Activated CD4-positive, alpha-beta memory T cell treated with anti-CD3 and anti-CD28 coated beads for 36 hours (primary cell): Measurements from ENCODE around the gene IL1RL1. TPM values are rescaled to one million over a fixed set of nuclear protein-coding genes. Genes with fewer than 3 reads are reported as not detected.

ENCODE experiments used
- CTCF ChIA-PET: fragments of 350-600 bp; sonication (Branson Sonifier 250); formaldehyde crosslinking; loops from one replicate; lab custom pipeline; 2021; ENCODE audit warnings: antibody characterized with exemption, inconsistent platforms; lab: Charles Lee
- POLR2A ChIA-PET: fragments of 350-600 bp; sonication (Branson Sonifier 250); formaldehyde crosslinking; loops from one replicate; lab custom pipeline; 2021; ENCODE audit warnings: antibody characterized with exemption; lab: Charles Lee
- DNase-seq: peaks from one replicate; pipeline ENCODE4 v3.0.0-alpha.2; 2020
- H3K27ac Mint-ChIP-seq: one replicate; pipeline ENCODE4 v1.8.0; 2021; ENCODE audit warnings: mixed read lengths
- H3K27me3 Mint-ChIP-seq: one replicate; pipeline ENCODE4 v1.8.0; 2021; ENCODE audit warnings: mixed read lengths
- H3K36me3 Mint-ChIP-seq: one replicate; pipeline ENCODE4 v1.8.0; 2021; ENCODE audit warnings: mixed read lengths
- H3K4me1 Mint-ChIP-seq: one replicate; pipeline ENCODE4 v1.8.0; 2021; ENCODE audit warnings: low read depth, mixed read lengths
- H3K4me3 Mint-ChIP-seq: one replicate; pipeline ENCODE4 v1.8.0; 2021; ENCODE audit warnings: mild to moderate bottlenecking, mixed read lengths
- H3K9me3 Mint-ChIP-seq: one replicate; pipeline ENCODE4 v1.8.0; 2021; ENCODE audit warnings: mixed read lengths
- intact Hi-C: fragments of 100-400 bp; cut with micrococcal nuclease; formaldehyde crosslinking; loops from one replicate; pipeline ENCODE4 v1.15.1; 2023
- total RNA-seq, 2 experiments: library from RNA; stranded (reverse); gene quantifications; one replicate each; pipeline ENCODE4 v1.2.3, GENCODE V29; 2021

Gene IL1RL1
- total RNA-seq, 2 experiments from 2014 or later, result 1.3 TPM

DNA sequence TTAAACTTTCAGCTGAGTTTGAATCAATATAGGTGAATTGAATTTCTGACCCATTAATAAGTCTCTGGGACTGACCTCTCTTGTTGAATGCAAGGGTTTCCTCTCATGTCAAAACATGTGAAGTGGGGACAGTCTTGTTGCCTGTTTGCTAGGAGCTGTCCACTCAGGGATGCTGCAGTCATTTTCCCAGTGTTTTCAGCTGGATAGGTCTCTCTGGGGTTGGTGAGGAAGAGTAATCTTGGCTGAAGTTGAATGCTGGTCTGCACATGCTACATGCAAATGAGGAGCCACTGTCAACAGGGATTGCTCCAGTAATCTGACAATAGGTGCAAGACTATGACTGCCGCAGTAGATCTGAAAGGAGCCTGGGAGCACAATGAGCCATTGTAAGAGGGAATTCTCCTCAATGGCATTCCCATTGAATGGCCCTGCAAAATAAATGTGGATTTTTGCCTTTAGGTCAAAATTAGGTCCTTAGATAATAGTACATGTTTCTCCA, 34.1 kb upstream of the IL1RL1 start:
- intact Hi-C loops, result no loop called here
- H3K4me1 Mint-ChIP-seq, result peaks cover 19% of the 10 kb centered on the region

DNA sequence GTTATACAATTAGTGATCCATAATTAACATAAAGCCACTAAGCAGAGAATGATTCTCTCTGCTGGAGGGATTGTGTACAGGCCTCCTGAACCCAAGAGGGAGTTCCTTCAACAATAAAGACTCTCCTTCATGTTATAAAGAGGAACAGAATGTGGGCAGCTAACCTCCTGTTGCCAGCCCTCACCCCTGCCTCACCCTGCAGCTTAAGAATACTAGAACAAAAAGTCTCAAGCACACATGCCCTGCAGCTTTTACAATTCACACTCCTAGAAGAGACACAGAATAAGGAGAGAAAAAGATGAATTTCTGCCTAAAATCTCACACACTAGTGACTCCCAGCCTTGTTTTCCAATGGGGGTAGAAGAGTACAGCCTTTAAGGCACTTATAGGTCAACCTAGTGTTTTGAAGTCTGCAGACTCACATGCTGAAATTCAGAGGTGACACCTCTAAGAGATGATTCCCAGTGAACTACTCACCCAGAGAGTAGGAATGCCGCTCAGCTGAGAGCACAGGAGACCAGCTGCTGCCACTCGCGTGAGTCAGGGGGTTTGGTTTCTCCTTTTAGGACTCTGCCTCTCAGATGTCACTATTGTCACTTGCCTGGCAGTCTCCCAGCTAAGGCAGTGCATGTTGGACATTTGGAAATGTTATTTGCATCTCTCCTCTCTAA, 32.5 kb upstream of the IL1RL1 start:
- ChIA-PET CTCF (no interaction called here), POLR2A (no interaction called here)
- H3K4me1 Mint-ChIP-seq, result peaks cover 19% of the 10 kb centered on the region
- no peak overlapping the region for H3K4me3 Mint-ChIP-seq
- no peak overlapping the region for H3K27ac Mint-ChIP-seq
- no peaks in the 10 kb centered on the region for H3K27me3 Mint-ChIP-seq
- H3K36me3 Mint-ChIP-seq, result no peaks in the 10 kb centered on the region
- no peaks in the 10 kb centered on the region for H3K9me3 Mint-ChIP-seq
- DNase-seq, result no peak
- intact Hi-C loops, result no loop called here

More for the DNA sequence above, 34.1 kb upstream of the IL1RL1 start:
- Mint-ChIP-seq H3K4me3 (no peak overlapping the region), H3K27me3 (no peaks in the 10 kb centered on the region), H3K9me3 (no peaks in the 10 kb centered on the region), H3K27ac (no peak overlapping the region), H3K36me3 (no peaks in the 10 kb centered on the region)
- ChIA-PET POLR2A (interaction anchor here (0.6 to 1.3 kb wide), 3 partner anchors 9 to 935 kb away, joined by 3 to 5 read pairs (median 3); no protein-coding TSS in a partner anchor), CTCF (interaction anchor here (0.6 to 1.6 kb wide), 4 partner anchors 24 to 315 kb away, joined by 3 to 6 read pairs (median 5); no protein-coding TSS in a partner anchor)
- DNase-seq, result no peak

DNA sequence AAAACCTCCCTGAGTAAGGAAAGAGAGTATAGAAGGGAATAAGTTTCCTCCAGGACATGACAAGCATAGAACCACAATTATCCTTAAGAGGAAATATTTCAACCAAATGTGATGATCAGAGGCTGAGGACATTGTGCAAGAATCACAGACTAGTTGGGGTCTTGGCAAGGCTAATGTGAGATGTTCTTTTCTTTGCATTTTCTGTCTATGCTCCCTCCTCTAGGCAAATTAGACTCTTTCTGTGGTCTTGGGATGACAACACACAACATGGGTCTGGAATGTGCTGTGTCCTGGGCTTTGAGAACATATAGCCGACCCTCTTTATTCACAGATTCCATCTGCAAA, 32.0 kb upstream of the IL1RL1 start:
- H3K4me1 Mint-ChIP-seq, result peaks cover 19% of the 10 kb centered on the region
- no peak for DNase-seq
- H3K27ac Mint-ChIP-seq, result no peak overlapping the region
- intact Hi-C loops, result no loop called here
- H3K27me3 Mint-ChIP-seq, result no peaks in the 10 kb centered on the region
- no peaks in the 10 kb centered on the region for H3K36me3 Mint-ChIP-seq
- no peaks in the 10 kb centered on the region for H3K9me3 Mint-ChIP-seq
- POLR2A ChIA-PET, result no interaction called here
- no peak overlapping the region for H3K4me3 Mint-ChIP-seq
- CTCF ChIA-PET, result interaction anchor here (0.9 kb wide), 1 partner anchor 28 kb away, joined by 4 read pairs; no protein-coding TSS in a partner anchor

DNA sequence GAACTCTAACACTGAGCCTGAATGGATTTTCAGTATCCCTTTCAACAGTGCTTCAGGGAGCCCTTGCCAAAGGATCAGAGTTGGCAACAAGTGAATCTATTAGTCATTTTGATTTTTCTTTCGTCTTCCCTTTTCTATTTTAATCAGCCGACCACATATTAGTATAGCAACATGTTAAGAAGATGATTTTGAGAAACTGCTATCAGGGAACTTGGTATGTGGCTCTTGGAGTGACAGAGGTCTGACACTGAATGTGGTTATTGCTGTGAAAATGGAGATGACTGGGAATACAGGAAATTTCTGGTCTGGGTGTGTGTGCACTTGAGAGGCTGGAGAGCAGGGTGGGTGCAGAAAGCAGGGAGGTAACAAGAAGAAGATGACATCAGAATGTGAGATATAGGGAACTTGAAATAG, 28.7 kb upstream of the IL1RL1 start:
- intact Hi-C loops, result no loop called here
- POLR2A ChIA-PET, result no interaction called here
- Mint-ChIP-seq H3K9me3 (no peaks in the 10 kb centered on the region), H3K4me3 (no peak overlapping the region), H3K4me1 (peaks cover 2% of the 10 kb centered on the region), H3K27ac (no peak overlapping the region), H3K36me3 (no peaks in the 10 kb centered on the region), H3K27me3 (no peaks in the 10 kb centered on the region)
- no peak for DNase-seq
- CTCF ChIA-PET, result interaction anchor here (0.8 to 1.4 kb wide), 3 partner anchors 42 to 160 kb away, joined by 3 to 5 read pairs (median 3); no protein-coding TSS in a partner anchor

DNA sequence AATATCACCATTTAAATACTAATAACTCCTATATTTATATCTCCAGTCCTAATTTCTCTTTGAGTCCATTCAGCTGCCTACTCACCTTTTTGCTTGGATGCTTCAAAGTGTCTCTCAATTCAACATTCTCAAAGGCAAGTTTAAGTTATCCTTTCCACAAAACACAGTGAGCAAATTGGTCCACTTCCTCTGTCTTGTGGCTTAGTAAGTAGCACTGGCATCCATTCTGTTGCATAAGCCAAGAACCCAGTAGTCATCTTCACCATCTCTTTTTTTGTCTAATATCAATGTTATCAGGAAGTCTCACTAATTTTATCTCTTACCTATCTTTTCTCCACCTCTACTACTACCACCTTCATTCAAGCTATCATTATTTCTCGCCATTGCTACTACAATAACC, 27.4 kb upstream of the IL1RL1 start:
- Mint-ChIP-seq H3K27ac (no peak overlapping the region), H3K9me3 (no peaks in the 10 kb centered on the region), H3K27me3 (no peaks in the 10 kb centered on the region), H3K4me3 (no peak overlapping the region), H3K4me1 (no peaks in the 10 kb centered on the region), H3K36me3 (no peaks in the 10 kb centered on the region)
- POLR2A ChIA-PET, result no interaction called here
- intact Hi-C loops, result no loop called here
- CTCF ChIA-PET, result no interaction called here
- DNase-seq, result no peak

DNA sequence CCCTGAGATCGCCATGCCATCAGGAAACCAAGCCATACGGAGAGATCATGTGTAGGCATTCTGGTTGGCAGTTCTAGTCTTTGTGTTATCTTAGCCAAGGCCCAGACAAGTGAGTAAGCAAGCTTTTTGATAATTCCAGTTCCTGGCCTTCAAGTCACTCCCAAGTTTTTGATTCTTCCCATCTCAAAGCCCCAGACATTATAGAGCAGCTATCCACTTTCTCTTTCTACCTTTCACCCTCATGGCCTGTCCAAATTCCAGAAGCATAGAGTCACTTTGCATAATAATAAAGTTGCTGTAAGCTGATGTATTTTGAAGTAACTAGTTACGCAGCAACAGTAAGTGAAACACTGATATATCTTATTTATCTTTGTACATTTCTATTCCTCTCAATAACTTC, 26.8 kb upstream of the IL1RL1 start:
- H3K27me3 Mint-ChIP-seq, result no peaks in the 10 kb centered on the region
- ChIA-PET POLR2A (no interaction called here), CTCF (interaction anchor here (1.1 to 2.2 kb wide), 2 partner anchors 10 to 90 kb away, joined by 6 to 8 read pairs; no protein-coding TSS in a partner anchor)
- H3K4me1 Mint-ChIP-seq, result no peaks in the 10 kb centered on the region
- no peak overlapping the region for H3K4me3 Mint-ChIP-seq
- no peaks in the 10 kb centered on the region for H3K36me3 Mint-ChIP-seq
- DNase-seq, result no peak
- no peaks in the 10 kb centered on the region for H3K9me3 Mint-ChIP-seq
- intact Hi-C loops, result no loop called here
- H3K27ac Mint-ChIP-seq, result no peak overlapping the region

DNA sequence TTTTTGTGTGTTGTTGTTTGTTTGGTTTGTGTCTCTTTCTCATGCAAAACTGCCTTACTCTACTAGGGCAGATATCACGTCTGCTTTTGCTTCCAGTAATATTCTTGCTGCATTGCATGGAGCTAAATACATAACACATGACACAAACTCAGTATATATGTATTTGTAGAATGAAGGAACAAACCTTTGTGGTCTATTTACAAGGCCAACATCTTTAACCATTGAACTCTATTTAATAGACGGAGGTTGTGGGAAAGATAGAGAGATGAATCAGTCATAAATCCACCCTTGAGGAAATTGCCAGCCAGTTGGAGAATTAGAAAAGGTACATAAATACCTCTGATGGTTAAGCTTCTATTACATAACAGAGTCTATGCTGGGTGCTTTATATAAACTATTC, 26.0 kb upstream of the IL1RL1 start:
- ChIA-PET CTCF (interaction anchor here (1.0 to 2.2 kb wide), 4 partner anchors 10 to 158 kb away, joined by 5 to 8 read pairs (median 6); no protein-coding TSS in a partner anchor), POLR2A (no interaction called here)
- H3K36me3 Mint-ChIP-seq, result no peaks in the 10 kb centered on the region
- intact Hi-C loops, result no loop called here
- no peaks in the 10 kb centered on the region for H3K27me3 Mint-ChIP-seq
- H3K27ac Mint-ChIP-seq, result no peak overlapping the region
- no peaks in the 10 kb centered on the region for H3K4me1 Mint-ChIP-seq
- H3K9me3 Mint-ChIP-seq, result no peaks in the 10 kb centered on the region
- no peak overlapping the region for H3K4me3 Mint-ChIP-seq
- DNase-seq, result no peak

DNA sequence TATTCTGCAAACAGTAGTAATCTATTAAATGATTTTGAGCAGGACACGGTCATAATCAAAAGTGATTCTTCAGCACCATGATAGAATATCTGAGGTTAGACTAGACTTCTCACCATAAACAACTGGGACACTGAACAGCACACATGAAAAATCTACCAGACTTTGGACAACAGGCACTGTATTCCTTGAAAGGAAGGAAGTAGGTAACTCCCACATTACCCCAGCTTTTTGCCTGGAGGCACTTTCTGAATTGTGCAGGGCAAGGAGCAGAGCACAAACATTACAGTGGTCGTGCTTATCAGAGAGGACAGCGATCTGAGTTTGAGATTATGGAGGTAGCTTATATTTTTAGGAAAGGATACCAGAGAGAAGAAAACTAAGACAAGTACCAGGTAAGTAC, 25.3 kb upstream of the IL1RL1 start:
- intact Hi-C loops, result no loop called here
- no peak overlapping the region for H3K4me3 Mint-ChIP-seq
- H3K9me3 Mint-ChIP-seq, result no peaks in the 10 kb centered on the region
- no peaks in the 10 kb centered on the region for H3K27me3 Mint-ChIP-seq
- ChIA-PET POLR2A (interaction anchor here (1.0 kb wide), 1 partner anchor 9 kb away, joined by 3 read pairs; no protein-coding TSS in a partner anchor), CTCF (interaction anchor here (0.8 to 2.2 kb wide), 4 partner anchors 9 to 157 kb away, joined by 3 to 8 read pairs (median 6); no protein-coding TSS in a partner anchor)
- no peaks in the 10 kb centered on the region for H3K36me3 Mint-ChIP-seq
- no peak overlapping the region for H3K27ac Mint-ChIP-seq
- H3K4me1 Mint-ChIP-seq, result peaks cover 3% of the 10 kb centered on the region
- DNase-seq, result no peak

DNA sequence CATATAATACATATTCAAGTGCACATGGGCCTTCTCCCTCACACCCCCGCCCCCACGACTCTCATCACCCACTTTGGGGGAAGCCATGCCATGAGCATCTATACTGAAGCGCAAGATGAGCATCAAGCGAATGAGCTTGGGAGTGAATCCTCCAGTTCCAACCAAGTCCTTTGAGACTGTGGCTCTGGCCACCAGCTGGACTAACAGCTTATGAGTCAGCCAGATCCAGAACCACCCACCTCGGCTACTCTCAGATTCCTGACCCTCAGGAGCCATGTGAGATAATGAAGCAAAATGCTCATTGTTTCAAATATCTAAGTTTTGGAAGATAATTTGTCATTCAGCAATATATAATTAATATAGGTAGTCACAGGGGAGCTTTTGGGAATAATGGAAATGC, 22.2 kb upstream of the IL1RL1 start:
- CTCF ChIA-PET, result interaction anchor here (1.4 kb wide), 1 partner anchor 154 kb away, joined by 6 read pairs; no protein-coding TSS in a partner anchor
- POLR2A ChIA-PET, result no interaction called here
- no peaks in the 10 kb centered on the region for H3K9me3 Mint-ChIP-seq
- H3K4me3 Mint-ChIP-seq, result no peak overlapping the region
- intact Hi-C loops, result no loop called here
- peaks cover 5% of the 10 kb centered on the region for H3K27me3 Mint-ChIP-seq
- H3K27ac Mint-ChIP-seq, result no peak overlapping the region
- no peaks in the 10 kb centered on the region for H3K36me3 Mint-ChIP-seq
- DNase-seq, result no peak
- H3K4me1 Mint-ChIP-seq, result peaks cover 15% of the 10 kb centered on the region

DNA sequence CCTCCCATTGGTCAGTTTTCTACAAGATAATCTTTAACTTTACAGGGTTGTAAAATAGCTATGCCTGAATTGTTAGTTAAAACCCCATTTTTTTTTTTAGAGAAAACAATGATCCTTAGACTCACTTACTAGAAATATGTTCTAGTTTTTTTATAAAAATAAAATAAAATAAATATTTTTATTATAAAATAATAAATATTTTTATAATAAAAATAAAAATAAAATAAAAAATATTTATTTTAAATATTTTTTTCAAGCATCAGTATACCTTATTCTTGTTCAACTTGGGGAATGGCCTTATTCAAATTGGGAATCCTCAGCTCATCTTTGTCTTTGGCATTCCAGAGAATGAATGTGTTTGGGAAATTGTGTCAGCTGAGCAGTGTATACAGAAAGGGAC, 20.8 kb upstream of the IL1RL1 start:
- Mint-ChIP-seq H3K36me3 (no peaks in the 10 kb centered on the region), H3K9me3 (no peaks in the 10 kb centered on the region), H3K4me3 (no peak overlapping the region), H3K4me1 (peaks cover 25% of the 10 kb centered on the region), H3K27me3 (peaks cover 5% of the 10 kb centered on the region), H3K27ac (no peak overlapping the region)
- intact Hi-C loops, result no loop called here
- no peak for DNase-seq
- ChIA-PET POLR2A (no interaction called here), CTCF (interaction anchor here (0.6 to 2.1 kb wide), 3 partner anchors 12 to 1776 kb away, joined by 3 to 9 read pairs (median 3); no protein-coding TSS in a partner anchor)

DNA sequence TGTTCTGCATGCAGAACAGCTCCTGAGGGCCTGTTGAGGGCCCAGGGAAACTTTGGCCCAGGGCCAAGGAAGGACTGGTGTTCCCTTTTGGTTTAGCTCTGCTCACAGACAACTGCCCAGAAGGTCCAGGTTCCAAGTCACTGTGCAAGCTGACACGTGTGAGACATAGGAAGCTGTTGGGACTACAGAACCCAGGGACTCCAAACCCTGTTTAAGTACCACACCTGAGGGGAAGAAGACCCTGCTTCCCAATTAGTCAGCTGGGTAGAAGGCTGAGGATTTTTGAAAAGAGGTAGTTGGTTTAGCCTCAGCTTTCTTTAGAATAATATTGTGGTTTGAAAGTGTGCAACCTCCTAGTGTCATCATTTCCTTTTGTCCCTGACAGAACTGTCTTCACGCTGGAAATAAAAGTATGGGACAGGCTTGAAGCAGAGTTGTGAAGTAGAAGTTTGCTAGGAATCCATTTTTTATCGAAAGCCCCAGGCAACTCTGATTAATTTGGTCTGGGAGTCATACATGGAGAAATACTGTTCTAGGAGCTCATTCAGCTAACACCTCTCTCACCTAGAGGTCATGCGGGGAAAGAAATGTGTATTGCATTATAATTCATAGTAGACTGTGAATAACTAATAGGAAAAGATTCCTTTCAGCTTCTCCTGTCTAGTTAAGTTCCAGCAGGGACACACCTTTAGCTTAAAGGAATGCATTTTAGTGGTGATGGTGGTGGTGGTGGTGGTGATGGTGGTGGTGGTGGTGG, 19.9 kb upstream of the IL1RL1 start:
- H3K4me3 Mint-ChIP-seq, result no peak overlapping the region
- no peak for DNase-seq
- CTCF ChIA-PET, result interaction anchor here (0.6 to 2.1 kb wide), 4 partner anchors 10 to 278 kb away, joined by 3 to 9 read pairs (median 4); no protein-coding TSS in a partner anchor
- H3K27me3 Mint-ChIP-seq, result peaks cover 5% of the 10 kb centered on the region
- intact Hi-C loops, result no loop called here
- no peaks in the 10 kb centered on the region for H3K9me3 Mint-ChIP-seq
- H3K36me3 Mint-ChIP-seq, result no peaks in the 10 kb centered on the region
- peaks cover 30% of the 10 kb centered on the region for H3K4me1 Mint-ChIP-seq
- POLR2A ChIA-PET, result no interaction called here
- no peak overlapping the region for H3K27ac Mint-ChIP-seq
